Stimulated activated CD8-positive, alpha-beta memory T cell treated with anti-CD3 and anti-CD28 coated beads, Interleukin-15, amount 100 ng/mL, for 24 hours (primary cell): ENCODE results near the gene HSPBP1.
"Not testable (repeated sequence)": the region's sequence is repeated elsewhere in the genome, so short reads cannot be mapped to it uniquely, and the experiment has no call there.

Experiments used
- DNase-seq: peaks from one replicate; pipeline ENCODE4 v3.0.0-alpha.2; 2020; ENCODE audit warnings: low read depth

The HSPBP1 gene

GRCh38 chr19:55239004-55239403 is 40.9 kb downstream of the HSPBP1 start:
- no peak for DNase-seq

DNA sequence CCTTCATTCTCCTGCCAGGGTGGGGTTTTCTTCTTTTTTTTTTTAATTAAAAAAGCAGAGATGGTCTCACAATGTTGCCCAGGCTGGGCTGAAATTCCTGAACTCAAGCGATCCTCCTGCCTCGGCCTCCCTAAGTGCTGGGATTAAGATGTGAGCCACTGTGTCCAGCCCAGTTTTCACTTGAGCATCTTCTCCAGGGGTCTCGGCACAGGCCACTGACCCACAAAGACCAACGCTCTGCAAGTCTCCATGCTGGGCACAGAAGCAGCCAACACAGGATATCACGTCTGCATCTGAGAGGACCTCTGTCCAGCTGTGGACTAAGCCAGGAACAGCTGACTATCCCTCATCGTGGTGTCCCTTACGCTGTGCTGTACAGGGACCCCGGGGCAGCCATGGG is 41.9 kb downstream of the HSPBP1 start:
- no peak for DNase-seq

DNA sequence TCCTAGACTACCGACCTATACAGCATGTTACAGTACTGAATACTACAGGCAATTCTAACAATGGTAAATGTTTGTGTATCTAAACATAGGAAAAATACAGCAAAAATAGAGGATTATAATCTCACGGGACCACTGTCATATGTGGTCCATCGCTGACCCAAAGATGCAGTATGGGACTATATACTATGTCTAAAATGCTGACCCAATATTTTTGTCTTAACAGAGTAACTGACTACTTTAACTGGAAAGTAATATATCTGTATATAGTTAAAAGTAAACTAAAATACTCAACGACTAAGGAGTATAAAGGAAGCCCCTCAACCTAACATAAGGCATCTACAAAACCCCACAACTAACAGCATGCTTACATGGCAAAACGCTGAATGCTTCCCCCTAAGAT is 46.9 kb downstream of the HSPBP1 start:
- DNase-seq: no peak

GRCh38 chr19:55232286-55232602 is 47.7 kb downstream of the HSPBP1 start:
- DNase-seq: no peak

DNA sequence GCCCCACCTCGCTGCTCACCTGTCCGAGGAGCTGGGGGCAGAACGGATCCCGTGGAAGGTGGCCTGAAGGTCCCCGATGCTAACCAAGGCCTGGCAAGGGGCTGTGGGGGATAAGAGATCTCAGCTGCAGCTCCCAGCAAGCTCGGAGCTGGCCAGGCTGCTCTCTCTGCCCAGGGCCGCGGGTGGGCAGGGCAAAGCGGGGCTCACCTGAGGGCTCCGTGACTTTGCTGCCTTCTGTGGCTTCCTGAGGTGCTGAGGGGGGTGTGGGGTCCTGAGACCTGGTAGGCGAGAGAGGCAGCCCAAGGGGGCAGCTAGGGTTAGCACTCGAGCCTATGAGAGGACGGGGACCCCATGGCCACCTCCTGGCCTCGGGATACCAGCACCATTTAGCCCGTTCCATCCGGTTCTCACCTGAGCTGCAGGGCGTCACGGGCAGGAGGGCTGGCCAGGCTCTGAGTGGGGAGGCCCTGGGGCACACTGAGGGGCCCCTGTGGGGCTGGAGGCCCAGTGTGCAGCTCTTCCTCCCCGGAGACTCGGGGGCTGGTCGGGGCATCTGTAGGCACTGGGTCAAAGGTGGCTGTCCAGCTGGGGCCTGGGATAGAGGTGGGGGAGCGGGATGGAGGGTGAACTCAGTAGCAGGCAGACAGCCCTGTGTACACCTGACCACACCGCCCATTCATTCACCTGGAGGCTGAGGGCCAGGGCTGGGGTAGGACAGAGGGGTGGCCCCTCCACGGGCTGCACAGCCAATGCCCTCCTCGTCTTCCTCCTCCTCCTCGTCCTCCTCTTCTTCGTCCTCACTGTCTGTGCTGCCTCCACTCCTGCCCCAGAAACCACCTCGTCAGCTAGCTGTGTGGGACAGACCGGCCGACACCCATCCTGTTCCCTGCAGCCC is 48.3 kb downstream of the HSPBP1 start:
- no peak for DNase-seq

DNA sequence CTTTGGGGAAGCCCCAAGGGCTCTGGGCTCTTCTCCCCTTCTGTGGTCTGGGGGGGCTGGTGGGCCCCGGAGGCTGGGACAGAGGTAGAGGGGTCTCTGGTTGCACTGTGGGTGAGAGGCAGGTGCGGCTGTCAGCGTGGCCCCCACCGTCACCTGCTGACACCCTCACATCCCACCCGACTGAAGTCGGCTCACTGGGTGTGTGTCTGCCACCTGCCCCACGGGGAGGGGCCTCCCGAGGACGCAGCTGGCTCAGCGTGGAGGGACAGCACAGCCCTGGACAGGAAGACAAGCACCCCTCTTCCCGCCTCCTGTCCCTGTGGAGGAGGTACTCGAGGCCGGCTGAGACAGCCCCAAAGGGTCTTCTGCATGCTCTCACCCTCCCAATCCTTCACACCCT is 49.1 kb downstream of the HSPBP1 start:
- no peak for DNase-seq

DNA sequence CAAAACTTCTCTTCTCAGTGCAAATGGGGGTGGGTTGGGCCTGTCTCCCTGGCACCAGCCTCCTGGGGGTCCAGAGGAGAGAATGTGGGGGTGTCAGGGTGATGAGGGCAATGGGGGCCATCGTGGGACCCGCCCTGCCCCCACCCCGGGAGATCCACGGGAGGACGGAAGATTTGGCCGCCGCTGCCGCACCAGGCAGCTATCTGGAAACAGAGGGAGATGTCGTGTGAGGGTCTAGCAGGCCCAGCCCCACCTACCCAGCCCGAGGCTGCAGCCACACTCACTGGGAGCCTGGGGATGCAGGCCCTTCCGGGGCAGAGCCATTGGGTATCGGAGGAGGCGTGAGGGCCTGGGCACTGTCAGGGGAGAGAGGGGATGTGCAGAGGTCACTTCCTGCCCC is 49.6 kb downstream of the HSPBP1 start:
- no peak for DNase-seq

DNA sequence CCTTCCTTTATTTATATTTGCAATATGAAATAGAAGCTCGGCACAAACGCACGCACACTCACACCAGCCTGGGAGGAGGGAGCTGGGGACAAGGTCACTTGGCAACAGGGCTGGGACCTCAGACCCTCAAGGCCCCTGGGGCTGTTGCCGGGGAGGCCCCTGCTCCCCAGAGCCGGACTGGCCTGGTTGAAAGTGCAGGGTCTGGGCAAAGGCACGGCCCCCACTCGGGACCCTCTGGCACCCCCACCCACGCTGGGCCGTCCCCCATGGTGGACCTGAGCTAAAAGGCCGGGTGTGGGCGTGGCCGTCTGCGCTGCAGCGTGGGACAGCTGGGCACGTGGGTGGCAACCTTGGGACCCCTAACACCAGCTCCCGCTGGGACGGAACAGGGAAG is 50.1 kb downstream of the HSPBP1 start:
- DNase-seq: no peak

DNA sequence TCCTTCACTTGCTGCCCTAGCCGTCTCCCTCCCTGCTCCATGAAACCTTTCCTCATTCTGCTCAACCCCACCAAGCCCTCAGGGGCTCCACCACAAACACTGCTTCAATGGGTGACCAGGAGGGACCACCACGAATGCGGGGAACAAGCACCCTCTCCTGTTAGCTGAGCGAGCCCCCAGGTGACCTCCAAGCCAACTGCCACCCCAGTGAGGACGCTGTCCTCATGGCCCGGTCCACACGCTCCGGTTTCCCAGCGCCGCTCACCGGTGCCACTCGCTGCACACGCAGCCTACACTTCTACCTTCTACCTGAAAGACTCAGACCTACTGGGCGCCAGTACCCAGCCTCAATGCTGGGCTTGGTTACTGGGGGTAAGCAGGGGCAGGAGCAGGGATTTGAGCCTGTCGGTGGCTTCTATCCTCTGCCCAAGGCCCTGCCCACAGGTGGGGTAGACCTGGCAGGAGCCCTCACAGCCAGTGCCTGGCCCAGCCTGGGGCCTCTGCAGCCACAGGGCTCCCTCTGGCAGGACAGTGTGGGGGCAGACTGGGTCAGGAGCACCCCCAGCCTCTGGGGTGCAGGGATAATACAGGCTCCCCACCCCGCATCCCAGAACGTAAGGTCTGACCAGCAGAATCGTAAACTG is 50.6 kb downstream of the HSPBP1 start:
- DNase-seq: no peak

- no peak for DNase-seq
Measured at GRCh38 chr19:55228403-55229031, 51.4 kb downstream of the HSPBP1 start, which contains the start of gene TMEM86B. Gene TMEM86B, minus strand, starts transcription at chr19:55228763. Its CDS starts 22 bp downstream, at chr19:55228741.

GRCh38 chr19:55228015-55228391 is 51.9 kb downstream of the HSPBP1 start:
- DNase-seq: no peak

DNA sequence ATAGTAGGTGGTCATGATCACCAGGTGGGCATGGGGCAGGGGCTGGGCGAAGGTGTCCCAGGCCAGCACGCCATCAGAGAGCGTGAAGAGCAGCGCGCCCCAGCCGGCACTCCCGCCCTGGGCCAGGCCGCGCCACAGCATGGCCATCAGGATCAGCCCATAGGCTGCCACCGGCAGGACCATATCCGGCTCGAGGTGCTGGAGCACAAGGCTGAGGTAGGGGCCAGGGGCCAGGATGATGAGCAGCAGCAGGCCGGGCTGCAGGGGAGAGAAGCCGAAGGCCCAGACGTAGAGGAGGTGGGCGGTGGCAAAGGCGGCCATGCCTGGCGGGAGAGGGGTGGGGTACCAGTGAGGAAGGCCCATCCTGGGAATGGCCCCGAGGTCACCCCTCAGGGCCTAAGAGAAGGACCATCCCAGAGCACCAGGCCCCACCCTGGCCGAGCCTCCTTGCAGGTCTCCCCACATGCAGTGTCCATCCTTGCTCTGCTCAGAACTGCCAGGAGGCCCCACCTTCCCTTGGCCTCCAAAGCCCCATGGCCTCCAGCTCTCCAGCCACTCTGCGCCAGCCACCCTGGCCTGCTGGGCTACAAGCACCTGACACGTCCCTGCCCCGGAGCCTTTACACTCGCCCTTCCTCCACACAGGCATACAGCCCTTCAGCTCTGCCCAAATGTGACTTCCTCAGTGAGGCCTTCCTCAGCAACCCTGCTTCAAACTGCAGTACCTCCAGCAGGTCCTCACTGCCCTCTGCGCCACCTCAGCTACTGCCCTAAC is 52.5 kb downstream of the HSPBP1 start:
- no peak for DNase-seq

GRCh38 chr19:55226788-55227187 is 53.1 kb downstream of the HSPBP1 start:
- DNase-seq: no peak

DNA sequence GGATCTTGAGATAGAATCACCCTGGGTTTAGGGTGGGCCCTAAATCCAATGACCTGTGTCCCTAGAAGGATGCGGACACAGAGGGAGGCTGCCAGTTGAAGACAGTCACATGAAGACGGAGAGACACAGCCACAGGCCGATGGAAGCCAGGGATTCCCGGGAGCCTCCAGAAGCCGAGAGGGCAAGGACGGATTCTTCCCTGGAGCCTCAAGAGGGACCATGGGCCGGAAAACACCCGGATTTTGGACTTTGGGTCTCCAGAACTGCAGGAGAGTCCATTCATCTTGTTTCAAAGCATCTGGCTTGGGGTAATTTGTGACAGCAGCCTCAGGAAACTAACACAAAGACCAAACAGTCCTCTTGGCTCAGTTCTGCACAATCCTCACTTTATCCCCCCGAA is 53.6 kb downstream of the HSPBP1 start:
- DNase-seq: no peak

DNA sequence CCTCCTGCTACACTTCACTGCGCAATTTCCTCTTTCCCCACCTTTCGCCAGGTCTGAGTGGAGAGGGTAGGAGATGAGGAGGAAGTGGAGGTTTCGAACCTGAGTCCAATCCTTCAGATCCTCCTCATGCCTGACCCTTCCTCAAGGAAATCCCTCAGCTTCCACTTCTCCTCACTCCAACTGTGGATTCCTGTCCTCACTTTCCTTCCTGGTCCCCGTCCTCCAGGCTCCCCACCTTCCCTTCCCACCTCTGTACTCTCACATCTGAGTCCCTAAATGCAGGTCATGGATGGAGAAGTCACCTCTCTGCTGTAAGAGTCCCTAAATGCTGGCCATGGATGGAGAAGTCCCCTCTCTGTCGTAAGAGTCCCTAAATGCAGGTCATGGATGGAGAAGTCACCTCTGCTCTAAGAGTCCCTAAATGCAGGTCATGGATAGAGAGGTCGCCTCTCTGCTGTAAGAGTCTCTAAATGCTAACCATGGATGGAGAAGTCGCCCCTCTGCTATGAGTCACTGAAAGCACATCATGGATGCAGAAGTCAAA is 54.4 kb downstream of the HSPBP1 start:
- DNase-seq: no peak

DNA sequence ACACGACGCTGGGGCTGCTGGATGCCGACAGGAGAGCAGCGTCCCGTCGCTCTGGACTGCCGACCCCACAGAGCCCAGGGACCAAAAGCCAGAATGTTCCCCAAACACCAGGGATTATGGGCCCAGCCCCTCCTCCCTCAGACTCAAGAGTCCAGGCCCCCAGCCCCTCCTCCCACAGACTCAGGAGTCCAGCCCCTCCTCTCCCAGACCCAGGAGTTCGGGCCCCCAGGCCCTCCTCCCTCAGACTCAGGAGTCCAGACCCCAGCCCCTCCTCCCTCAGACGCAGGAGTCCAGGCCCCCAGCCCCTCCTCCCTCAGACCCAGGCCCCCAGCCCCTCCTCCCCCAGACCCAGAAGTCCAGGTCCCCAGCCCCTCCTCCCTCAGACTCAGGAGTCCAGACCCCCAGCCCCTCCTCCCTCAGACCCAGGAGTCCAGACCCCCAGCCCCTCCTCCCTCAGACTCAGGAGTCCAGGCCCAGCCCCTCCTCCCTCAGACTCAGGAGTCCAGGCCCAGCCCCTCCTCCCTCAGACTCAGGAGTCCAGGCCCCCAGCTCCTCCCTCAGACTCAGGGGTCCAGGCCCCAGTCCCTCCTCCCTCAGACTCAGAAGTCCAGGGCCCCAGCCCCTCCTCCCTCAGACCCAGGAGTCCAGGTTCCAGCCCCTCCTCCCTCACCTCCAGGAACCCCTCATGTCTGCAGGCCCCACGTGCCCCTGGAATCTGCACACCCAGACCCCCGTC is 55.1 kb downstream of the HSPBP1 start:
- DNase-seq: not testable (repeated sequence)

DNA sequence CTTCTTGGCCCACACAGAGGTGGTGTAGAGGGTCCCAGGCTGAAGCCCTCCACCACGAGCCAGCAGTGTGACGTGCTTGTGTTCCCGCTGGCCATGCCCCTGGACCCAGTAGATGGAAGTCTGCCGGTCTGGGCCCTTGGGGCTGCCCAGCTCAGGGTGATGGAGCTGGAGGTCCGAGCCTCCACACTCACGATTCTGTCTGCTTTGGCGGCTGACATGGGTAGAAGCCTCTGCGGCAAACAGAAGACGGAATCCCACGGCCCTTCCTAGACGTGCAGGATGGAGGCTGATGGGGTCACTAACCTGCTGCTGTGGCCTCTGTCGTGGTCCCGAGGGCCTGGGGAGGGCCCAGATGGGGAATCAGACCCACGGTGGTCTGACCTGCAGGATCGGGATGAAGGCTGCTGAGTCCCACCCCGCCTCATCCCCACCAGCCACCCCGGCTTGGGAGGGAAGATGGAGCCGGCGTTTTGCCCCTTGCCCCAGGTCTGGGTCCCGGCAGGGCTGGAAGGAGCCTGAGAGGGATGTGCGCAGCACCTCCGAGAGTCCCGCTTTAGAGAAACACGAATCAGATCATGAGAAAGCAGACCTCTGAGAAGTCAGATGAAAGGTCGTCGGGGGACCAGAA is 55.8 kb downstream of the HSPBP1 start:
- no peak for DNase-seq

- DNase-seq: no peak
Measured at GRCh38 chr19:55223291-55224037, 56.4 kb downstream of the HSPBP1 start.

- no peak for DNase-seq
Measured at GRCh38 chr19:55220525-55220924, 59.4 kb downstream of the HSPBP1 start.
